Glomerular visceral epithelial cell (primary cell): ENCODE results near the gene GMEB2.
"Not testable (repeated sequence)": the region's sequence is repeated elsewhere in the genome, so short reads cannot be mapped to it uniquely, and the experiment has no call there.

Experiments
- DNase-seq: peaks from one replicate; pipeline ENCODE4 v3.0.0-alpha.2; 2016; ENCODE audit errors: extremely low spot score

The GMEB2 gene

DNA sequence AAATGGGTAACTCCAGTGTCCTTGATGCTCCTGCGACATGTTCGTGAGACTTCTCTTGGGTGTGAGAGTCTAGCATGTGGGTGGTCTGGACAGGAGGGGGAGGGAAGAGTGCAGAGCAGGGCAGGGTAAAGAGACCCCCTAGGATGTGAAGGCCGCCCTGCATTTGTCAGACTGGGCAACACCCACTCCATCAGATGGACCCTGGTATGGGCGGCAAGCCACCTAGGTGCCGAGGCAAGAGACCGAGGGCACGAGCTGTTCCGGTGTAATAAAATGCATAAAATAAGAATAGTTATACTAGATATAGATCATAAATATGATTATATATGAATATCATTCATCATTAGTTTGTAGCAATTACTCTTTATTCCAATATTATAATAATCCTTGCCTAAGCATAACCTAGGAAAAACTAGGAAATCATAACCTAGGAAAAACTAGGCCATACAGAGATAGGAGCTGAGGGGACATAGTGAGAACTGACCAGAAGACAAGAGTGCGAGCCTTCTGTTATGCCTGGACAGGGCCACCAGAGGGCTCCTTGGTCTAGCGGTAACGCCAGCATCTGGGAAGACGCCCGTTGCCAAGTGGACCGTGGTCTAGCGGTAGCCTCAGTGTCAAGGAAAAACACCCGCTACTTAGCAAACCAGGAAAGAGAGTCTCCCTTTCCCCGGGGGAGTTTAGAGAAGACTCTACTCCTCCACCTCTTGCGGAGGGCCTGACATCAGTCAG lies 12.9 kb downstream of the GMEB2 start:
- DNase-seq = not testable (repeated sequence)

DNA sequence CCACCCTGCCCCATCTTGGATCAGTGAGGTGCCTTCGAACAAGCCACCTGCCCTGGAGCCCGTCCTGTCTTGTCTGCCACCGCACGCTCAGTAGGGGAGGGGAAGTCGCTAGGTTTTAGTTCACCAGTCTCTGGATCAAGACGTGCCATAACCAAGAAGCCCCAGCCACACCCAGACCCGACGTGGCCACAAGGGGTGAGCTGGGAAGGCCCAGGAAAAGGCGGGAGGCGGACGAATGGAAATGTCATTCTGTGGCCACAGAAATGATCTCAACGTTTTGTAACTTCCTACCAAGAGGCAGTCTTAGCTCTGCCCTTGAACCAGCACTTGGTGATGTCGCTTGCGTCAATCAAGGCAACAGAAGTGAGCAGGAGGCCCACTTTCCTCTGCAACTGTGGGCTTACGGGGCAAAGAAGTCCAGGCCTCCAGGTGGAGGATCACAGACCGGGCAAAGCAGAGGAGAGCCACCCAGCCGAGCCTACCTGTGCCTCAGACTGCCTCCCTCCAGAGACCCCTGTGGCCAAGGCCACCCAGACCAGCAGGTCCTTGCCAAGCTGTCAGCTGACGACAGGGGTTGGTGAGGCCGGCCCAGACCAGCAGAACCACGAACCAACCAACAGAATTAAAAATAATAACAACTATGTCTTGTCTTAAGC lies 14.5 kb downstream of the GMEB2 start:
- no peak for DNase-seq

DNA sequence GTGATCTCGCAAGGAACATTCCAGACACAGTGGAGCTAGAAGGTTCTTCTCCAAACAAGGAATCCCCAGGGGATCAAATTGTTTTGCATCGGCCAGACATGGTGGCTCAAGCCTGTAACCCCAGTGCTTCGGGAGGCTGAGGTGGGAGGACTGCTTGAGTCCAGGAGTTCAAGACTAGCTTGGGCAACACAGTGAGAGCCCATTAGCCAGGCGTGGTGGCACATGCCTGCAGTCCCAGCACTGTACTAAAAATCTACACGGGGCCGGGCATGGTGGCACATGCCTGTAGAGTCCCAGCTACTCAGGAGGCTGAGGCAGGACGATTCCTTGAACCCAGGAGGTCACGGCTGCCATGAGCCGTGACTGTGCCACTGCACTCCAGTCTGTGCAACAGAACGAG lies 15.3 kb downstream of the GMEB2 start:
- DNase-seq = no peak

DNA sequence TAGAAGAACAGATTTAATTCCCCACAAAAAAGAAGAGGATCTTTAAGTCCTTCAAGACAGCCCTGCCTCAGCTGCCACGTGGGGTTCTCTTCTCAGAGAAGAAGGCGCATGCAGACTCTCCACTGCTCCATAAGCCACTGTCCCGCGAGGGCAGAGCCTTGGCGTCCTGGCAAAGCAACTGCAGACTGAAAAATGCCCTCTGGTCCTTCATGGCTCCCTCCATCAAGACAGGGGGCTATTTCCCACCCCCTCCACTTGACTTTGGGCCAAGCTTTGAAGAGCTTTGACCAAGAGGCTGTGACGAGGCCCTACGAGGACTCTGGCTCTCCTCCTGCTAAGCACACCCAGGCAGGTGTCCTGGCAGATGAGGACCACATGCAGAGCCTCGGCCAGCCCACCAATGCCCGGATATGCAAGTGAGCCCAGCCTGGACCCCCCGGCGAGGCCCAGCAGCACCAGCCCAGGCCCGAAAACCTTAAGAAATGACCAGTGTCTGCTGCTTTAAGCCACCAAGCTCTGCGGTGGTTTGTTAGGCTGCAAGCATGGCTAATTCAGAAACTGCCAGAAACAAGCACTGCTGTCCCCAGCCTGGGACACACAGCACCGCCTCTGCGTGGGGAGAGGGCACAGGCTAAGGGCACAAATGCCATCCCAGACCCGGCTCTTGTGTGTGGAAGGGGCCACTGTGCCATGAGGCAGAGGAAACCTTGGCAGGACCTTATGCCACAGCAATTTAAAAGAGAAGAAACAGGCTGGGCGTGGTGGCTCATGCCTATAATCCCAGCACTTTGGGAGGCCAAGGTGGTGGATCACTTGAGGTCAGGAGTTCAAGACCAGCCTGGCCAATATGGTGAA lies 16.1 kb downstream of the GMEB2 start:
- no peak for DNase-seq

DNA sequence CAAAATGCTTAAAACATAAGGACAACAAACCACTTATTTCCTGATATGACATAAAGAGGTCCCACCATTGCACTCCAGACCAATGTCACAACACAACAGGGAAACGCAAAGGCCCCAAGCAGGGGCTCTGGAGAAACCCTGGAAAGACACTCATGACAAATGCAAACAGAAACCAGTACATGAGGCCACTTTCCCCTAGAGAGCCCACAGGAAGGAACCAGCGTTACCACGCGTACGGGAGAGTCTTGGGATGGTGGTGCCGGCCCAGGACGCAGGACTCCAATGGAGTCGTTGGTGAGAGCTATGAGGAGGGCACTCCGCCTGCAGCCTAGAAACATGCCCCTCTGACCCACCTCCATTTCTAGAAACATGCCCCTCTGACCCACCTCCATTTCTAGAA lies 20.2 kb downstream of the GMEB2 start:
- DNase-seq = no peak

DNA sequence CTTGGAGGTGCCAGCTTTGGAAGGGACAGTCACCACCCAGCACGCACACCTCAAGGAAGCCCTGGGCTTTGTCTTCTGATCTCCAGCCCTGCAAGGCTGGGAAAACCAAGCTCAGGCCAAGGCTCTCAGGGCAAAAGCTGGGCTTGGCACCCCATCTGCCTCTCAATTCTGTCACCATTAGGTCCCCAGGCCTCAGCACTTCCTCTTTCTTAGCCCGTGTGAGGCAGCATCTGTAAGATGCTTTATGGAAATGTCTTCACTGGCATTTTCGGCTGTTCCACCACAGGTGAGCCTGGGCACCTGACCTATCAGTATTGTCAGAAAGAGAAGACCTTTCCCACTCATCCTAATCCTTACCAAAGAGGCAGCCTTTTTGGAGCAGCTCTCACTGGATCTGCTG lies 24.6 kb downstream of the GMEB2 start:
- no peak for DNase-seq

DNA sequence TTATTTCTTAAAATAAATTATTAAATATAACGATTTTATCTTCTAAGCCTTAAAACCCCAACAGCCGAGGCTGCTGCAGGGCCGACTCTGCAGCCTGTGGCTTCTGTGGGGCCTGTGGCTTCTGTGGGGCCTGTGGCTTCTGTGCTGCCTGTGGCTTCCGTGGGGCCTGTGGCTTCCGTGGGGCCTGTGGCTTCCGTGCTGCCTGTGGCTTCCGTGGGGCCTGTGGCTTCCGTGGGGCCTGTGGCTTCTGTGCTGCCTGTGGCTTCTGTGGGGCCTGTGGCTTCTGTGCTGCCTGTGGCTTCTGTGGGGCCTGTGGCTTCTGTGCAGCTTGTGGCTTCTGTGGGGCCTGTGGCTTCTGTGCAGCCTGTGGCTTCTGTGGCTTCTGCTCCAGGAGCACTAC lies 25.2 kb downstream of the GMEB2 start:
- not testable (repeated sequence) for DNase-seq

DNA sequence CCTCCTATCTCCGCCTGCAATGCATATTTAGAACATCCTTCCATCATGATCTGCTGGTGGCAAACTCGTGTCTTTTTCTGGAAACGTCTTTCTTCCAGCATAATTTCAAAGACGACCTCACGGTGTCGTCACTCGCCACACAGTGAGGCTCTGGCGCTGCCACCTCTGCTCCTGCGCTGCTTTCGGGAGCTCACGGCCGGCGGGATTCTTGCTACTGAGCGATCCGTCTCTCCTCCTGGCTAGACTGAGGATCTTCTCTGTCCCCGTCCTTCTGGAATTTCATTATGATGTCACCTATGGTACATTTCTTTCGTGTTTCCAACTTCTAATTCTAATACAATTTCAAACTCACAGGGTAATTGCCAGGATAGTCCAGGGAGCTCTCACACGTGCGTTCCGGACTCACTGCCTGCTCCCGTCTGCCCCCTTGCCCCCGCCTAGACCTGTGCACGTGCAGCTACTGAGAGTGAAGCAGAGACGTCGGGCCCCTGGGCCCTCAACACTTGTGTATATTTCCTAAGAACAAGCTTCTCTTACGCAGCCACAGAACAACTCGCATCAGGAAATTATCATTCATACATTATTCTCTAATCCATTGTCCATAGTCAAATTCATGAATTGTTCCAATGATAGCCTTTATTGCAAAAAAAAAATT lies 27.4 kb downstream of the GMEB2 start:
- DNase-seq = no peak

DNA sequence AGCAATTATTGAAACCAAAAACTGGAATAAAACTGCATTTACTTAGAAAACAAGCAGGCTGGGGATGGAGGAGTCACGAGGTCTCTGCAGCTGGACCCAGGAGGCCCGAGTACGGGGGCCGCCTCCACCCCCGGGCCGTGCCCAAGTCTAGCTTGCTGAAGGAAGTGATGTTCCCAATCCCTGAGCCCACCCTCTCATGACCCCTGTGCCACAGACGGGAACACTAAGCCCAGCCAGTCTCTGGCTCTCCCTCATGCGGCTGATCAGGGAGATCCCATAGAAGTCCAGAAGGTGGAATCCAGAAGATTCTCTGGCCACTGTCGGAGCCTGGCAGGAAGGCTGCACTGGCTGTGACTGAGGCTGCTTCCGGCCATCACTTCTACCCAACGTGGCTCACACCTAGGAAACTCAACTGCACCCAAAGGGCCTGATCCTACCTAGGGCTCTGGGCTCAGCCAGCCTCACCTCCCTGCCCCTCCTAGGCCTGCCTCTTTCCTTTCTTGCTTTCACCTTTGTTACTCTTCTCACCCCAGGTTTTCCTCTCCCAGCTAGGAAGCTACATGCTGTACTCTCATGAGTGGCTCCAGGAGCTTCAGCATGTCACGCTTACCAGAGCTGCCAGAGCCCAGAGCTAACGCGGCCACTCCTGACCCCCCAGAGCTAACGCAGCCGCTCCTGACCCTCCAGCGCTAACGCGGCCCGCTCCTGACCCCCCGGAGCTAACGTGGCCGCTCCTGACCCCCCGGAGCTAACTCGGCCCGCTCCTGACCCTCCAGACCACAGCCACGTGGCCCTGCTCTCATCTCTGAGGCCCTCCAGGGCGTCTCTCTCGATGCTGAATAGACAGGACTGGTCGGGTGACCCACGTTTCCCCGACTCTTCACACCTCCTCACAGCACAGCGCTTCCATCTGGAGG lies 28.2 kb downstream of the GMEB2 start:
- no peak for DNase-seq

DNA sequence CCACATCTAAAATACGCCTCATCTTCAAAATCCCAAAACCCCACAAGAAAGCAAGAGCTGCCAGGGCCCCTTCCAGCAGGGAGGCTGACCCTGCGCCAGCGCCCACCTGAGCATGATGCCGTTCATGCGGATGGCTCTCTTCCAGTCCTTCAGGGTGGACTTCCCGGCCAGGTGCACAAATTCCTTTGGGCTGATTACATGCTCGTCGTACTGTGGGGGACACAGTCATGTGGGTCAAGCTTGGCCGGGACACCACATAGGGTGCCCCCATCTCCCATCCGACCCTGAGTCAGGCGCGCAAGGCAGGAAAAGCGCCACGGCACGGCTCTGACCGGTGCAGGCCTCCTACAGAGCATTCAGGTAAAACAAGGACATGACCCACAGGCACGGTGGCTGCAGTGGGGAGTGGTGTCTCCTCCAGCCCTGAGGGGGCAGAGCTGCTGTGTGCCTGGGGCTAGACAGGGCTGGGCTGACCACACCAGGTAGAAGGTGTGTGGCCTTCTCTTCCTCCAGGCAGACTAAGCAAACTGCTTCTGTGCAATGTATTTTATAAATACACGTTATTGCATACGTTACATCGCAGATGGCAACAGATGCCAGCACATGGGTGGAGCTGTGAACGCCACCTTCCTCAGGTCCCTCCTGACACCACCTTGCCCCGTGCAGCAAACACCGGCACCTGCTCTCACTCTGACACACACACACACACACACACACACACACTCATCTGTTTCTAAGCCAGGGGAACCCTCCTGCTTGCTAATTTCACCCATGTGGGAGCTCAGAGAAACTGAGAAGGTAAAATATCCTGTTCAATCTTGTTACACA lies 29.0 kb downstream of the GMEB2 start:
- DNase-seq = no peak

DNA sequence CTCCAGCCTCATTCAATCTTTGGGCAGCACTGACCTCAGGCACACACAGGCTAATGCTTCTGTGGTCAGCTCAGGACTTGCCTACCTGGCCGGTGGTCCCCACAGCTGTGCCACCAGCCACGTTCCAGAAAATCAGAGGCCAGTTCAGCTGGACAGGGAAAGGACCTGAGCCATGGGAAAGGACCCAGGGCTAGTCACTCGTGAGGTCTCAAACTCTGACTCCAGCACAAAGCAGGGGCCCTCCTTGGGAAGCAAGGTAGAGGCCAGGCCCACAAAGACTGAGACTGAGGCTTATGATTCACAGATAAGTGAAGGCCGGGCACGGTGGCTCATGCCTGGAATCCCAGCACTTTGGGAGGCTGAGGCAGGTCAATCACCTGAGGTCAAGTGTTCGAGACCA lies 30.5 kb downstream of the GMEB2 start:
- no peak for DNase-seq

DNA sequence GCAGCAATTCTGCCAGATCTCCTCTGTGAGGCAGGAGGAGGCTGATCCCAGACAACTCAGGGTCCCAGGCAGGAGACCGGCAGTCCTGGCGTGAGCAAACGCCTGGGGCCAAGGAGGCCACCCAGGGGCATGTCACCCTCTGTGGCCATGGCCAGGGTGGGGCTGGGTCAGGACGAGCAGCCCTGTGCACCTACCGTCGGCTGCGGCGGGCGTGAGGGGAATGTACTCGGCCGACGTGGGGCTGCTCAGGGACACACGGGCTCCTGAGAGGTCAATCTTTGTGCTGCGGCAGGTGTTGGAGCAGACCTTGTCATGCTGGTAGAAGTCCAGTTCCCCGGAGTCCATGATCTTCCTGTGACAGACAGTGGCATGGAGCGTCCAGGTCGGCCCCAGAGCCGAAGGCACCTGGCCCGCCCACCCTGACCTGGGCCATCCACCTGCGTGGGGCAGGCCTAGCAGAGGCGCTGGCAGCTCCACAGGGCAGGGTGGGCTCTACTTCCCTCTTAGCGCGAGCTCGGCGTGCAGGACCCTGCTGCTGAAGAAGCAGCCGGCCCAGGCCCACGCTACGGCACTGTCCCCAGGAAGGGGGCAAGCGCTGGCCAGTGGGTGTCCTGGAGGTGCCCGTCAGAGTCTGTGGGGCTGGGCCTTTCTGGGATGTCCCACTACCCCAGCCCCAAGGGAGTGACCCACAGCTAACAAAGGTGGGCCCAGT lies 31.3 kb downstream of the GMEB2 start:
- no peak for DNase-seq

DNA sequence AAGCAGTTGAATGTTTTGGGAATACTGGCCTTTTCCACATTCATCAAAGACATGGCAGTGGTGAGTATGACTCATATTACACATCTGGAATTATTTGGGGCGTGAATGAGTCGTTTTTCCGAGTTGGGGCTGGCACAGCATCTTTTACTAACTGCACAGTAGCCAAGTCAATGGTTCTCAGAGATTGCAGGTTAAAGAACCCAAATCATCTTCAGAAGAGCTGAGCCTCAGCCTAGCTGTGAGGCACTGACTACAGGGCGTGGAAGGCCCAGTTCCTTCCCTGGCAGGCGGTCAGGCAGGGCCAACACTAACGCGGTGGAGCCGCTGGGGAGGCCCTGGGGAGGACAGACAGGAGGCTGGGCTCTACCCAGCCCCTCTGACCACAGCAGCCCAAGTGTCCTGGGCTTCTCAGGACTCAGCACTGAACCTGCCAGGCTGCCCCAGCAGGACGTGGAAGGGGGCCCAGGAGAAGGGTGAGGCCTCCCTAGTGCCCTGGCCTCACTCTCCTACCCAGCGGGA lies 32.8 kb downstream of the GMEB2 start:
- no peak for DNase-seq

DNA sequence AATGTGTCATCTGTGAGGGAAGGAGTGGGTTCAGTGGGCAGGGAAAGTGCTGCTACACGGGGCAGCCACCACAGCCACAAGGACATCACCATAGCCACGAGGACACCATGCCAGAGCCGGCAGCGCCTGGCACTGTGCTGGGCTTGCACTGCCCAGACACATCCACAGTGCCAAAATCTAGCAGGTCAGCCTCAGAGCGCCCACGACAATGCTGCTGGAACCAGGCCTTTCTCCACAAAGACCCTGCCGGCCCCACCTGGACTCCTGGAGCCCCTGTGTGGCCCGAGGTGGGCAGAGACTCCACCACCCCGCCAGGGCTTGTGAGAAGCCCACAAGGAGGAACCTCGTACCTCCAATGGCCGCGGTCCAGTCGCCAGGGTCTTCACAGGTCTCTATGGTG lies 34.2 kb downstream of the GMEB2 start:
- no peak for DNase-seq

DNA sequence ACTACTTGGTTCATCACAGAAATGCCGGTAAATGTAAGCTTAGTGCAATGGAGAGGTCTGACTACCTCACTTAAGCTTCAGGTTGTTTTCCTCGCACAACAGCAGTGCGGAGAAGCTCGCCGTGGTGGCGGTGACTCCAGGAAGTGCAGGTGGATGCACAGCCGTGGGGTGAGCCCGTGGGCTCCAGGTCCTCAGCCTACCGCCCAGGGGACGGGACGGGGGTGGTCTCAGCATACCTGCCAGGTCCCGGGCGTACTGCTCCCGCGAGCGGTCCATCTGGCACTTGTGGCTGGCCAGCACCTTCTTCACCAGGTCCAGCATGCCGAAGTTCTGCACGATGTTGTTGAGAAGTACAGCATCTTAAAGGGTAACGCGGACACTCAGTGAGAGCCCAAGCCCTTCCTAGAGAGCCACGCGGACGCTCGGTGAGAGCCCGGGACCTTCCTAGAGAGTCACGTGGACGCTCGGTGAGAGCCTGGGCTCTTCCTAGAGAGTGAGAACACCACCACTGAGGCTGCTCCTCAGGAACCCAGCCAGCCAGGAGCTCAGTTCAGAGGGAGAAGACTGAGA lies 35.0 kb downstream of the GMEB2 start:
- no peak for DNase-seq

DNA sequence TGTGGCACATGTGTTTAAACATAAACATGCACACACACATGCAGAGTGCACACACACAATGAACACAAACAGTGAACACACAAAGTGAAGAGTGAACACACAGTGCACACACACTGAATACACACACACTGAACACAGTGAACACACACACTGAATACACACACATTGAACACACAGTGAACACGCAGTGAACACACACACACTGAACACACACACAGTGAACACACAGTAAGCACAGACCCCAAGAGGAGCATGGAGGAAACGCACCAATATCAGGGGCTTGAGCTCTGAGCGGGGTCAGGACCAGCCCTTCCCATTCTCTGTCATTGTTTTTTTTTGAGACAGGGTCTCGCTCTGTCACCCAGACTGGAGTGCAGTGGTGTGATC lies 35.8 kb downstream of the GMEB2 start:
- no peak for DNase-seq

DNA sequence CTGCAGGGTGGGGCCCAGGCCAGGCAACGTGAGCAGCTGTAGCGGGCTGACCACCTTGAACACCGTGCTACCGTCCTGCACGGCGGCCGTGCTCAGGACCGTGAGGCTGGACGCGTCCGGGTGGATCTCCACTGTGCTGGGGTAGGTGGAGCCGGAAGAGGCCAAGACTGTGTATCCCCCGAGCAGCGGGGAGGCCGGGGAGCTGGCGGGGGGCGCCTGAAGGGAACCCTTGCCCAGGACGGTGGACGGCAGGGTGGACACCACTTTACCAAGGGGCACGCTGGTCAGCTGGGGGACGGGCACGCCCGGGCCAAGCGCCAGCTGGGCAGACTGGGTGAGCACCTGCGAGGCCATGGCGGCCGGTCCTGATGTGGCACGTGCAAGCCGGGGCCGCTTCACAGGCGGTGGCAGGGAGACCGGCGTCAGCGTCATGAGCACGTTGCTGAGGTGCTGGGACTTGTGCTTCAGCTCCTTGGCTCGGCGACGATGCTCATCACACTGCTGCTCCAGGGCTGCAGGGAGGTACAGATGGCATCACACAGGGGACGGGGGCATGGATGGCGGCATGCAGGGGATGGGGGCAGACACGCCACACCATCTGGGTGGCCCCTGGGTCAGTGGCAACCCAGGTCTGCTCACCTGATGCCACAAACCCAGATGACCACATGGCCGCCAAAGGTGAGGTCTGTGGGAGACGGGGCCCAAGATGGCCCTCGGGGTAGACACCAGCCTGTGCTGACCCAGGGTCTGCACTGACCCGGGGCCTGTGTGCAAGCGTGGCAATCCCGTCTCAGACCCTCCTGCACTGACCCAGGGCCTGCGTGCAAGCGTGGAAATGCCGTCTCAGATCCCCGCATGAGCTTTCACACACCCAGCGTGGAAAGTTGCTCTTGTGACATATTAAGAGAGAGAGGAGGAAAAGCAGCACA lies 36.4 kb downstream of the GMEB2 start:
- no peak for DNase-seq
